ENCODE results near the gene TCTN3.

DNA sequence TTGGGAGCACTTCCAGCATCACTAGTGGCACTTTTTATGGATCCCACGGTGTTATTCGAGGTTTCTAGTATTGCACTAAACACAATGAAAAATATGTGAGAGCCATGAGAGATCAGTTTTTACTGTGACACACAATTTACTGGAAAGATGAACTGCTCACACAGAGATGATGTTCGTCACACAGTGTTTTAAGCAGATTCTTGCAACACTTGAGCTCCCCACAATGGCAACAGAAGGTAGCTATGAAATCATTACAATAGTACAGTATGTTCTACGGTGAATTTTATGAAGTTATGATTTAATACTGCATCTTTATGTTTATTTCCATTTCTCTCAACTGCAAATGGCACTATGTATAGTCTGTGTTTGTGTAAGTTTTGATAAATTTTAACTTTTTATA lies 34.8 kb upstream of the TCTN3 start:
- TF ChIP-seq, protein P1, sequence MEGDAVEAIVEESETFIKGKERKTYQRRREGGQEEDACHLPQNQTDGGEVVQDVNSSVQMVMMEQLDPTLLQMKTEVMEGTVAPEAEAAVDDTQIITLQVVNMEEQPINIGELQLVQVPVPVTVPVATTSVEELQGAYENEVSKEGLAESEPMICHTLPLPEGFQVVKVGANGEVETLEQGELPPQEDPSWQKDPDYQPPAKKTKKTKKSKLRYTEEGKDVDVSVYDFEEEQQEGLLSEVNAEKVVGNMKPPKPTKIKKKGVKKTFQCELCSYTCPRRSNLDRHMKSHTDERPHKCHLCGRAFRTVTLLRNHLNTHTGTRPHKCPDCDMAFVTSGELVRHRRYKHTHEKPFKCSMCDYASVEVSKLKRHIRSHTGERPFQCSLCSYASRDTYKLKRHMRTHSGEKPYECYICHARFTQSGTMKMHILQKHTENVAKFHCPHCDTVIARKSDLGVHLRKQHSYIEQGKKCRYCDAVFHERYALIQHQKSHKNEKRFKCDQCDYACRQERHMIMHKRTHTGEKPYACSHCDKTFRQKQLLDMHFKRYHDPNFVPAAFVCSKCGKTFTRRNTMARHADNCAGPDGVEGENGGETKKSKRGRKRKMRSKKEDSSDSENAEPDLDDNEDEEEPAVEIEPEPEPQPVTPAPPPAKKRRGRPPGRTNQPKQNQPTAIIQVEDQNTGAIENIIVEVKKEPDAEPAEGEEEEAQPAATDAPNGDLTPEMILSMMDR (optimal IDR thresholded peaks at IDR 0.05 in 1 of 3, IDR thresholded peaks at IDR 0.05 in 1 of 3, conservative IDR thresholded peaks at IDR 0.05 in 1 of 3; ENCODE audit: extremely low read depth in 1 of 3, insufficient read depth in 2 of 3, low read length in 3 of 3): no peak
- no peak for TF ChIP-seq EZH2 (IDR thresholded peaks at IDR 0.05; ENCODE audit: low read length)

Data from keratinocyte (primary cell).